ENCODE results near the gene AQP2. TPM values are rescaled to one million over a fixed set of nuclear protein-coding genes. Genes with fewer than 3 reads are reported as not detected.

AQP2 gene
- total and polyA plus RNA-seq, 2 experiments from 2014 or later, result 0.07 TPM; not detected in 1

DNA sequence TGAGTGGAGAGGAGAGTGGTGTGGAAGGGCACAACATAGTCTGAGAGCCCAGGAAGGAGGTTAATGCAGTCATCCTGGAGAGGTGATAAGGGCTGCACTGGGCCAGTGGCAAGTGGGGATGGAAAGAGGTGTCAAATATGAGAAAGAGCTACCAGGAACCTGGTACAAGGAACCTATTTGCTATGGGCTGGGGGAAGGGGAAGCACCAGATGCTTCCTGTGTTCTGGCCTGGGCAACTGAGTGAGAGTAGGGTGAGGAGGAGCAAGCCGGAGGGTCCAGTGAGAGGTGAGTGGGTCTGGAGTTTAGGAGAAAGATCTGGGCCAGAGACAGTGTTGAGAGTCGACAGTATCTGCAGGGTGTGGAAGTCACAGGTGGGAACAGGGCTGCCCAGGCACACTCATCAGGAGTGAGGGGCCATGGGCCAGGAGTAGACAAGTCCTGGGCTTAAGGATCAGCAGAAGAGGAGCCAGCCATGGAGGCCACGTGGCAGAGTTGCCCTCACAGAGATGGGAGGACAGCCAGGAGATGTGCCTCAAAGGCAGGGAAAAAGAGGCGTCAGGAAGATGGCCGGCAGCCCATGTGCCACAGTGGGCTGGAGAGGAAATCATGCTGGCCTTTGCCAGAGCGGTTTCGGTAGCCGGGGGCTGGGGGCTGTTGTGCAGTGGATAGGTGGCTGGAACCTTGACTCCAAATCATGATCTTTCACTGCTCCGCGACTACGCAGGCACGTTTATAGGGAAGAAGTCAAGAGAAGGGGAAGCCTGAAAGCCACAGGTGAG lies 19.3 kb downstream of the AQP2 start (continued):
- TF ChIP-seq, protein P1, sequence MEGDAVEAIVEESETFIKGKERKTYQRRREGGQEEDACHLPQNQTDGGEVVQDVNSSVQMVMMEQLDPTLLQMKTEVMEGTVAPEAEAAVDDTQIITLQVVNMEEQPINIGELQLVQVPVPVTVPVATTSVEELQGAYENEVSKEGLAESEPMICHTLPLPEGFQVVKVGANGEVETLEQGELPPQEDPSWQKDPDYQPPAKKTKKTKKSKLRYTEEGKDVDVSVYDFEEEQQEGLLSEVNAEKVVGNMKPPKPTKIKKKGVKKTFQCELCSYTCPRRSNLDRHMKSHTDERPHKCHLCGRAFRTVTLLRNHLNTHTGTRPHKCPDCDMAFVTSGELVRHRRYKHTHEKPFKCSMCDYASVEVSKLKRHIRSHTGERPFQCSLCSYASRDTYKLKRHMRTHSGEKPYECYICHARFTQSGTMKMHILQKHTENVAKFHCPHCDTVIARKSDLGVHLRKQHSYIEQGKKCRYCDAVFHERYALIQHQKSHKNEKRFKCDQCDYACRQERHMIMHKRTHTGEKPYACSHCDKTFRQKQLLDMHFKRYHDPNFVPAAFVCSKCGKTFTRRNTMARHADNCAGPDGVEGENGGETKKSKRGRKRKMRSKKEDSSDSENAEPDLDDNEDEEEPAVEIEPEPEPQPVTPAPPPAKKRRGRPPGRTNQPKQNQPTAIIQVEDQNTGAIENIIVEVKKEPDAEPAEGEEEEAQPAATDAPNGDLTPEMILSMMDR (conservative IDR thresholded peaks at IDR 0.05; ENCODE audit: low read depth in 2 of 2), result no peak
- TF ChIP-seq CREB1 (CRISPR knock-in tag; IDR thresholded peaks at IDR 0.05; ENCODE audit: low read depth), result no peak
- no peak for TF ChIP-seq STAT1 (IDR thresholded peaks at IDR 0.05; ENCODE audit: unreplicated experiment)
- no peak for TF ChIP-seq ZNF114 (CRISPR knock-in tag; IDR thresholded peaks at IDR 0.05)

DNA sequence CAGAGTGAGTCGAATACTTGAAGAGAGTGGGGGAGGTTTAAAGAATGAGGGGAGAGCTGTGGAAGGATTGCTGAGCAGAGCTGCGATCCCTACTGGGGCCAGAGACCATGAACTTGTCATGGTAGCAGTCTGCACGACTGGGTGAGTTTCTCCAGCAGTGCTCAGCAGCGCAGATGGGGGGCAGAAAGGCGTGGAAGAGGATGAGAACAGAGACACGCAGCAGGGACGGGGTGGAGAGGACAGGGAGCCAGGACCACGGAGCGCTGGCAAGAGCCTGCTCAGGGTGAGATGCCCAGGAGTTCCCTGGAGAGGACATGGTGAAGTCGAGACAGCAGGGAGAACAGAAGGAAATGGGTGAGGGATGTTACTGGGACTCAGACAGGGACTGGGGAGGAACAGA lies 20.1 kb downstream of the AQP2 start:
- no peaks in the 10 kb centered on the region for H3K9me3 Mint-ChIP-seq
- H3K36me3 Mint-ChIP-seq (ENCODE audit: low read depth), result no peaks in the 10 kb centered on the region; the same call in 2 of the 3 replicates
- no peak for DNase-seq (ENCODE audit: low spot score)
- ATAC-seq, result no peak
- Histone ChIP-seq H3K27me3 (ENCODE audit: insufficient read depth) (peaks cover 16% of the 10 kb centered on the region), H3K79me2 (replicated peaks; ENCODE audit: insufficient read depth) (no peaks in the 10 kb centered on the region), H4K20me1 (replicated peaks; ENCODE audit: insufficient read depth) (no peaks in the 10 kb centered on the region), H3K4me3 (no peak overlapping the region), H3K4me2 (no peak overlapping the region), H3K9me2 (ENCODE audit: insufficient read depth) (no peaks in the 10 kb centered on the region), H3K36me3 (ENCODE audit: insufficient read depth) (no peaks in the 10 kb centered on the region), H3K4me1 (ENCODE audit: insufficient read depth) (peaks cover 4% of the 10 kb centered on the region; the same call in 1 of the 2 replicates), H3F3A (replicated peaks; ENCODE audit: low read depth) (no peaks in the 10 kb centered on the region), H2AFZ (no peak overlapping the region), H3K27ac (ENCODE audit: low read depth) (no peak overlapping the region)
- TF ChIP-seq, protein P1 (conservative IDR thresholded peaks at IDR 0.05; ENCODE audit: low read depth in 2 of 2), result no peak
- TF ChIP-seq ZNF331 (CRISPR knock-in tag; IDR thresholded peaks at IDR 0.05; ENCODE audit: low read depth), result no peak
- TF ChIP-seq JUNB (IDR thresholded peaks at IDR 0.05; ENCODE audit: unreplicated experiment), result no peak
- H3K27me3 Mint-ChIP-seq (ENCODE audit: insufficient read depth, low read depth, poor library complexity), result peaks cover 15% of the 10 kb centered on the region
- H3K27ac Mint-ChIP-seq, result no peak overlapping the region
- H3K4me3 Mint-ChIP-seq, result no peak overlapping the region
- H3K4me1 Mint-ChIP-seq, result peaks cover 11% of the 10 kb centered on the region

DNA sequence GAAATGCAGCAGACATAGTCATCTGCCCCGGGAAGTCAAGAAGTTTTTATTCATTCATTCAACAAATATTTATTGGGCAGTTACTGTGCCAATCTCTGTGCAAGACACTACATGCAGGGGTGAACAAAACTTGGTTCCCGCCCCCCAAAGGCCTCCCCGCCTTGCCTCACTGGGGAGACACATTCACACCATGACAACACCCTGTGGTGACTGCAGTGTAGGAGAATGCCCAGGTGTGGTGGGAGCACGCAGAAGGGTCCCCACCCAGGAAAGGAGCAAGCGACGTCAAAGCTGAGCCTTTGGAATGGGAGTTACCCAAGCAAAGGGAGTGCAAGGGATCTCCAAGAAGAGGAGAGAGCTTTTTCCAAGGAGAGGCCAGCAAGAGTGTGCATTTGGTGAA lies 20.6 kb downstream of the AQP2 start:
- DNase-seq (ENCODE audit: low spot score), result no peak
- H3K36me3 ChIP-seq (ENCODE audit: insufficient read depth), result no peaks in the 10 kb centered on the region
- no peaks in the 10 kb centered on the region for H3K9me2 ChIP-seq (ENCODE audit: insufficient read depth)
- Mint-ChIP-seq H3K4me1 (peaks cover 10% of the 10 kb centered on the region), H3K9me3 (no peaks in the 10 kb centered on the region), H3K27ac (no peak overlapping the region), H3K4me3 (no peak overlapping the region), H3K27me3 (ENCODE audit: insufficient read depth, low read depth, poor library complexity) (peaks cover 14% of the 10 kb centered on the region), H3K36me3 (ENCODE audit: low read depth) (no peaks in the 10 kb centered on the region; the same call in 2 of the 3 replicates)
- H3K79me2 ChIP-seq (replicated peaks; ENCODE audit: insufficient read depth), result no peaks in the 10 kb centered on the region
- H3K27me3 ChIP-seq (ENCODE audit: insufficient read depth), result peaks cover 15% of the 10 kb centered on the region
- TF ChIP-seq, protein P2, sequence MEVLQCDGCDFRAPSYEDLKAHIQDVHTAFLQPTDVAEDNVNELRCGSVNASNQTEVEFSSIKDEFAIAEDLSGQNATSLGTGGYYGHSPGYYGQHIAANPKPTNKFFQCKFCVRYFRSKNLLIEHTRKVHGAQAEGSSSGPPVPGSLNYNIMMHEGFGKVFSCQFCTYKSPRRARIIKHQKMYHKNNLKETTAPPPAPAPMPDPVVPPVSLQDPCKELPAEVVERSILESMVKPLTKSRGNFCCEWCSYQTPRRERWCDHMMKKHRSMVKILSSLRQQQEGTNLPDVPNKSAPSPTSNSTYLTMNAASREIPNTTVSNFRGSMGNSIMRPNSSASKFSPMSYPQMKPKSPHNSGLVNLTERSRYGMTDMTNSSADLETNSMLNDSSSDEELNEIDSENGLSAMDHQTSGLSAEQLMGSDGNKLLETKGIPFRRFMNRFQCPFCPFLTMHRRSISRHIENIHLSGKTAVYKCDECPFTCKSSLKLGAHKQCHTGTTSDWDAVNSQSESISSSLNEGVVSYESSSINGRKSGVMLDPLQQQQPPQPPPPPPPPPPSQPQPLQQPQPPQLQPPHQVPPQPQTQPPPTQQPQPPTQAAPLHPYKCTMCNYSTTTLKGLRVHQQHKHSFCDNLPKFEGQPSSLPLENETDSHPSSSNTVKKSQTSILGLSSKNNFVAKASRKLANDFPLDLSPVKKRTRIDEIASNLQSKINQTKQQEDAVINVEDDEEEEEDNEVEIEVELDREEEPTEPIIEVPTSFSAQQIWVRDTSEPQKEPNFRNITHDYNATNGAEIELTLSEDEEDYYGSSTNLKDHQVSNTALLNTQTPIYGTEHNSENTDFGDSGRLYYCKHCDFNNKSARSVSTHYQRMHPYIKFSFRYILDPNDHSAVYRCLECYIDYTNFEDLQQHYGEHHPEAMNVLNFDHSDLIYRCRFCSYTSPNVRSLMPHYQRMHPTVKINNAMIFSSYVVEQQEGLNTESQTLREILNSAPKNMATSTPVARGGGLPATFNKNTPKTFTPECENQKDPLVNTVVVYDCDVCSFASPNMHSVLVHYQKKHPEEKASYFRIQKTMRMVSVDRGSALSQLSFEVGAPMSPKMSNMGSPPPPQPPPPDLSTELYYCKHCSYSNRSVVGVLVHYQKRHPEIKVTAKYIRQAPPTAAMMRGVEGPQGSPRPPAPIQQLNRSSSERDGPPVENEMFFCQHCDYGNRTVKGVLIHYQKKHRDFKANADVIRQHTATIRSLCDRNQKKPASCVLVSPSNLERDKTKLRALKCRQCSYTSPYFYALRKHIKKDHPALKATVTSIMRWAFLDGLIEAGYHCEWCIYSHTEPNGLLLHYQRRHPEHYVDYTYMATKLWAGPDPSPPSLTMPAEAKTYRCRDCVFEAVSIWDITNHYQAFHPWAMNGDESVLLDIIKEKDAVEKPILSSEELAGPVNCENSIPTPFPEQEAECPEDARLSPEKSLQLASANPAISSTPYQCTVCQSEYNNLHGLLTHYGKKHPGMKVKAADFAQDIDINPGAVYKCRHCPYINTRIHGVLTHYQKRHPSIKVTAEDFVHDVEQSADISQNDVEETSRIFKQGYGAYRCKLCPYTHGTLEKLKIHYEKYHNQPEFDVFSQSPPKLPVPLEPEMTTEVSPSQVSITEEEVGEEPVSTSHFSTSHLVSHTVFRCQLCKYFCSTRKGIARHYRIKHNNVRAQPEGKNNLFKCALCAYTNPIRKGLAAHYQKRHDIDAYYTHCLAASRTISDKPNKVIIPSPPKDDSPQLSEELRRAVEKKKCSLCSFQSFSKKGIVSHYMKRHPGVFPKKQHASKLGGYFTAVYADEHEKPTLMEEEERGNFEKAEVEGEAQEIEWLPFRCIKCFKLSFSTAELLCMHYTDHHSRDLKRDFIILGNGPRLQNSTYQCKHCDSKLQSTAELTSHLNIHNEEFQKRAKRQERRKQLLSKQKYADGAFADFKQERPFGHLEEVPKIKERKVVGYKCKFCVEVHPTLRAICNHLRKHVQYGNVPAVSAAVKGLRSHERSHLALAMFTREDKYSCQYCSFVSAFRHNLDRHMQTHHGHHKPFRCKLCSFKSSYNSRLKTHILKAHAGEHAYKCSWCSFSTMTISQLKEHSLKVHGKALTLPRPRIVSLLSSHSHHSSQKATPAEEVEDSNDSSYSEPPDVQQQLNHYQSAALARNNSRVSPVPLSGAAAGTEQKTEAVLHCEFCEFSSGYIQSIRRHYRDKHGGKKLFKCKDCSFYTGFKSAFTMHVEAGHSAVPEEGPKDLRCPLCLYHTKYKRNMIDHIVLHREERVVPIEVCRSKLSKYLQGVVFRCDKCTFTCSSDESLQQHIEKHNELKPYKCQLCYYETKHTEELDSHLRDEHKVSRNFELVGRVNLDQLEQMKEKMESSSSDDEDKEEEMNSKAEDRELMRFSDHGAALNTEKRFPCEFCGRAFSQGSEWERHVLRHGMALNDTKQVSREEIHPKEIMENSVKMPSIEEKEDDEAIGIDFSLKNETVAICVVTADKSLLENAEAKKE (CRISPR knock-in tag; IDR thresholded peaks at IDR 0.05), result no peak
- TF ChIP-seq EZH2 (IDR thresholded peaks at IDR 0.05; ENCODE audit: low read depth, unreplicated experiment), result no peak
- H3K4me3 ChIP-seq, result no peak overlapping the region
- no peak for ATAC-seq
- no peak overlapping the region for H3K27ac ChIP-seq (ENCODE audit: low read depth)
- peaks cover 4% of the 10 kb centered on the region; the same call in 1 of the 2 replicates for H3K4me1 ChIP-seq (ENCODE audit: insufficient read depth)
- no peak overlapping the region for H3K4me2 ChIP-seq
- no peaks in the 10 kb centered on the region for H4K20me1 ChIP-seq (replicated peaks; ENCODE audit: insufficient read depth)
- no peaks in the 10 kb centered on the region for H3F3A ChIP-seq (replicated peaks; ENCODE audit: low read depth)
- H2AFZ ChIP-seq, result no peak overlapping the region

All from GM23338 (cell line).